ENCODE results near the gene ITPR1. TPM values are rescaled to one million over a fixed set of nuclear protein-coding genes. Genes with fewer than 3 reads are reported as not detected.
A peak's percentile ranks its signal among the peaks of the same experiment; 100 is the strongest.
"Not testable (repeated sequence)": the region's sequence is repeated elsewhere in the genome, so short reads cannot be mapped to it uniquely, and the experiment has no call there.

The ITPR1 gene
- 22.0 and 45.9 TPM in 2 replicates for total RNA-seq (ENCODE audit: low replicate concordance)
- long read RNA-seq, partial matches to known transcripts, result 12 of 17 reads
- long read RNA-seq, other reads (novel, unspliced or antisense), result 5 of 17 reads

DNA sequence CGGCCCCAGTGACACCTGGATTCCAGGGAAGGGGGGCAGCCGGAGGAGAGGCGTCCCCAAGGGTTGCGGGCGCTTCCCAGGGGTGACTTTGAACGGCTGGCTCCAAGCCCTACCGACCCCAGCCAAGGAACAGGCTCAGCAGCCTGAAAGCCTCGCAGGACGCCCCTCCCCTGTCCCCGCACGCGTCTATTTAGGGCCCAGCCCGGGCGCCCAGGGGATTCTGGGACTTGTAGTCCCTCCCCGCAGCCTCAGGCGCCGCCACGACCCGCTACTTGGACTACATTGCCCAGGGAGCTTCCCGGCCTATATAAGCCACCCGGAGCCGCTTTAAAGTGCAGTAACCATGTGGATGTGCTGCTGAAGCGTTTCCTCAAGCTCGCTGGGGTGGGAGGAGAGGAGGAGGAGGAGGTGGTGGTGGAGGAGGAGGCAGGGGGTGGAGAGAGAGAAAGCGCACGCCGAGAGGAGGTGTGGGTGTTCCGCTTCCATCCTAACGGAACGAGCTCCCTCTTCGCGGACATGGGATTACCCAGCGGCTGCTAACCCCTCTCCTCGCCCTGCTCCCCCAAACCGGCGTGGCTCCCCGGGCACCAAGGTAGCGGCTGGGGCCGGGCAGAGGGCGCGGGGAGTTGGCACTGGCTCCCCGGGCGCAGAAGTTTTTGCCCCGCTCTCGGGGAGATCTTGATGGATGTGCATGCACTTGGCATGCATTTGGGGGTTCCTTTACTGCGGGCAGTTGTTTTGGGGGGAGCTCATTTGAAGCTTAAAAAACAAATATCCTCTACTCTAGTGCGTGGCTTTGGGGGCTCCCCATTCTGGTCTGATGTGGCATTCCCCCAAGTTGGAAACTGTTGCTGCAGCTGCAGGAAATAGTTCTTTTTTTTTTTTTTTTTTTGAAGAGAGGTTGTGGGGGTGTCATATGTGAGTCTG, at the start of gene ITPR1:
Gene ITPR1 (plus strand): TSS at position 335 of the 927 bp plus-strand sequence. CDS start 23,144 bp downstream, outside the sequence.
- peaks cover 3% of the 10 kb centered on the region for H3K36me3 Mint-ChIP-seq
- H3K27ac Mint-ChIP-seq, result peak within 1 kb of the TSS; percentile 90
- H3K27me3 Mint-ChIP-seq, result peaks cover 22% of the 10 kb centered on the region
- no peaks in the 10 kb centered on the region for H3K9me3 Mint-ChIP-seq
- peak; percentile 99 for DNase-seq (ENCODE audit: extremely low spot score, unreplicated experiment)
- peaks cover 31% of the 10 kb centered on the region for H3K4me1 Mint-ChIP-seq (ENCODE audit: unreplicated experiment)
- peak within 1 kb of the TSS; percentile 96 for H3K4me3 Mint-ChIP-seq
- TF ChIP-seq, protein P1, sequence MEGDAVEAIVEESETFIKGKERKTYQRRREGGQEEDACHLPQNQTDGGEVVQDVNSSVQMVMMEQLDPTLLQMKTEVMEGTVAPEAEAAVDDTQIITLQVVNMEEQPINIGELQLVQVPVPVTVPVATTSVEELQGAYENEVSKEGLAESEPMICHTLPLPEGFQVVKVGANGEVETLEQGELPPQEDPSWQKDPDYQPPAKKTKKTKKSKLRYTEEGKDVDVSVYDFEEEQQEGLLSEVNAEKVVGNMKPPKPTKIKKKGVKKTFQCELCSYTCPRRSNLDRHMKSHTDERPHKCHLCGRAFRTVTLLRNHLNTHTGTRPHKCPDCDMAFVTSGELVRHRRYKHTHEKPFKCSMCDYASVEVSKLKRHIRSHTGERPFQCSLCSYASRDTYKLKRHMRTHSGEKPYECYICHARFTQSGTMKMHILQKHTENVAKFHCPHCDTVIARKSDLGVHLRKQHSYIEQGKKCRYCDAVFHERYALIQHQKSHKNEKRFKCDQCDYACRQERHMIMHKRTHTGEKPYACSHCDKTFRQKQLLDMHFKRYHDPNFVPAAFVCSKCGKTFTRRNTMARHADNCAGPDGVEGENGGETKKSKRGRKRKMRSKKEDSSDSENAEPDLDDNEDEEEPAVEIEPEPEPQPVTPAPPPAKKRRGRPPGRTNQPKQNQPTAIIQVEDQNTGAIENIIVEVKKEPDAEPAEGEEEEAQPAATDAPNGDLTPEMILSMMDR (conservative IDR thresholded peaks at IDR 0.05), result no peak

DNA sequence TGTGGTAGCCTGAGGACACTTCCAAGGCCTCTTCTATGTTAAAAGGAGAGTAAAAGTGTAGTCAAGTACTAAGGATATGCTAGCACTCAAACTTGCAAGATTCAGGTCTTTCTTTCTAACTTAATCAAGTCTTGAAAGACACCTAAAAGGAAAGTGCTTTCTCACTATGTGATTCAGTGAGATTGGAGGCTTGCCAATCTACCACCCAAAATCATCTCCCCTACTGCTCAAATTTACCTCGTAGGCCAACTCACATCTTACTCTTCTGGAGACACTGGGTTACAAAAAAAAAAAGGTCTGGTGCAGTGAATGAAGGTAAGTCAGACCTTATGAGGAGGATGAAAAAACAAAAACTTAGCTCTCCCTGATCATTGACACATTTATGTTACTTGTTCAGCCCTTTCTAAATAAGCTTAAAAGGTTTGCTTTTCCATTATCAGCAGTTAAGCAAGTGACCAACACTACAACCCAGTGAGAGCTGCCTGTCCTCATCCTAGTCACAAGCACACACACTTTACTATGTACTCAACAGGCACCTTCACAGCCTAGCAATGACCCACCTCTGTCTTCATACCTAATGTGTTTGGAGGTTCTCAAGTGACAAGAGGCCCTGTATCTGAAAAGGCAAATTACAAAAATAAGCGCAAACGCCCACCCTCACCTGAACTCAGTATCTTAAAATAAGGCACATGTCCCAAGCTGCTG, 45.7 kb upstream of the ITPR1 start:
- TF ChIP-seq, protein P1 (conservative IDR thresholded peaks at IDR 0.05), result no peak
- H3K27me3 Mint-ChIP-seq, result no peaks in the 10 kb centered on the region
- no peaks in the 10 kb centered on the region for H3K9me3 Mint-ChIP-seq
- H3K4me1 Mint-ChIP-seq (ENCODE audit: unreplicated experiment), result peaks cover 32% of the 10 kb centered on the region
- DNase-seq (ENCODE audit: extremely low spot score, unreplicated experiment), result no peak
- H3K4me3 Mint-ChIP-seq, result peak overlapping the region; percentile 18
- peak overlapping the region; percentile 70 for H3K27ac Mint-ChIP-seq
- peaks cover 31% of the 10 kb centered on the region for H3K36me3 Mint-ChIP-seq

DNA sequence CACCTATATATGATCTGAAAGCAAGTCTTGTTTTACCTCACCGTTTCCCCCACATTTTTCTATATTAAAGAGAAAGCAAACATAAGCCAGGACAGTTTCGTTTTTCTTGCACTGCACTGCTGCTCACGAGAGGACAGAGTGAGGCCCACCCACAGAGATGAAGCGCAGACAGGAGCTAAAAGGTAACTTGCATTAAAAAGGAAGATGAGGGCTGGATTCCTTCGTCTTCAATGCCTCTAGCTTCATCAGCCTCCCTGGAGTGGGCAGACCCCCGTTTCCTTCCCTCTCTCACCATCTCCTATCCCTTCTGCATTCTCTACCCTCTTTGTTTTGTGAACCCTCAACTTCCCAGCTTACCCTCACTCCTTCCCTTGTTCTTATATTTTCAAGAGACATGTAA, 45.0 kb upstream of the ITPR1 start:
- no peaks in the 10 kb centered on the region for H3K9me3 Mint-ChIP-seq
- TF ChIP-seq, protein P1 (conservative IDR thresholded peaks at IDR 0.05), result no peak
- no peak for DNase-seq (ENCODE audit: extremely low spot score, unreplicated experiment)
- peak overlapping the region; percentile 2 for H3K4me3 Mint-ChIP-seq
- H3K27me3 Mint-ChIP-seq, result no peaks in the 10 kb centered on the region
- H3K36me3 Mint-ChIP-seq, result peaks cover 32% of the 10 kb centered on the region
- peaks cover 32% of the 10 kb centered on the region for H3K4me1 Mint-ChIP-seq (ENCODE audit: unreplicated experiment)
- H3K27ac Mint-ChIP-seq, result peak overlapping the region; percentile 30

DNA sequence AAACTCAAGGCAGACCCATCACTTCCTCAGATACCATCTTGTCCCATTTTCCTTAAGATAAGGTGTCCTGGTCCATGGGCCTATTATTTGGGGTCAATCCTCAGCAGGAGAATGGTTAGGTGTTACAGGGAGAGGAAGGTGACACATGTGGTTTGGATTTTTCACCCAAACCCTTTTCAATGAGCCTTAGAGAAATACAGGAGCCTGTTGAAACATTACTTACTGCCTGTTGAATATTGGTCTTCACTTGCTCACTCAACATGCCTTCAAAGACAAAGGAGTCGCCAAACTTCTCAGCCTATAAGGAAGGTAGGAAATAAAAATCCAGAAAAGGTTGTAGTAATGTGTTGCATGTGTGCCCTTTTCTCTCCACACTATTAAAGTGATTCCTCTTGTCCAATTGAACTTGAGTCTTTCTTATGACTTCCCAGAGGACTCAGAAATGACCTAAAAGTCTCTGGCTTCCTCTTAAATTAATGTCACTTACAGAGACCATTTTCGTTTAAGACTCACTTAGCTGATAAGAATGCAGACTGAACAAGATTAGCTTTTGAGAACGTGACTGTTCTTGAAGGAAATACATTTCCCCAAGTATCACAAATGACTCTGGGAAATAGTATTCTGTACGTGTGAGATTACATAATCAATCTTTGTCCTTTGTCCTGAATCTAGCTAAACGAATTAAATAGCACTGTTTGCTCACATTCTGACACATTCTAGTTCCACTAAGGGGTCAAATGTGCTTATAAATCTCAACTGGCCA, 43.9 kb upstream of the ITPR1 start:
- H3K4me3 Mint-ChIP-seq, result no peak overlapping the region
- peaks cover 32% of the 10 kb centered on the region for H3K4me1 Mint-ChIP-seq (ENCODE audit: unreplicated experiment)
- no peak for DNase-seq (ENCODE audit: extremely low spot score, unreplicated experiment)
- H3K27ac Mint-ChIP-seq, result no peak overlapping the region
- H3K36me3 Mint-ChIP-seq, result peaks cover 26% of the 10 kb centered on the region
- no peaks in the 10 kb centered on the region for H3K27me3 Mint-ChIP-seq
- H3K9me3 Mint-ChIP-seq, result no peaks in the 10 kb centered on the region
- TF ChIP-seq, protein P1 (conservative IDR thresholded peaks at IDR 0.05), result no peak

DNA sequence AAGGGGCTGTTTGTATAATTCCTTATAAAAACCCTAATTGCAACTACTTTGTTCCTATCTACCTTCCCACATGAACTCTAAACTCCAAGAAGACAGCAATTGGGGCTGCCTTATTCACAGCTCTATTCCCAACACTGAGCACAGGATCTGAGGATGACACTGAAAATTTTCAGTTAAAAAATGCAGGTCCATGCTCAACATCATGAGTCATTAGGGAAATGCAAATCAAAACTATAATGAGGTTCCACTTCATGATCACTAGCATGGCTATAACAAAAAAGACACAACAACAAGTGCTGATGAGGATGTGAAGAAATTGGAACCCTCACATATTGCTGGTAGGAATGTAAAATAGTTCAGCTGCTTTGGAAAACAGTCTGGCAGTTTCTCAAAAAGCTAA, 39.0 kb upstream of the ITPR1 start:
- TF ChIP-seq, protein P1 (conservative IDR thresholded peaks at IDR 0.05), result no peak
- Mint-ChIP-seq H3K9me3 (no peaks in the 10 kb centered on the region), H3K27ac (no peak overlapping the region), H3K4me1 (ENCODE audit: unreplicated experiment) (peaks cover 16% of the 10 kb centered on the region), H3K36me3 (peaks cover 11% of the 10 kb centered on the region), H3K27me3 (no peaks in the 10 kb centered on the region), H3K4me3 (no peak overlapping the region)
- DNase-seq (ENCODE audit: extremely low spot score, unreplicated experiment), result no peak

DNA sequence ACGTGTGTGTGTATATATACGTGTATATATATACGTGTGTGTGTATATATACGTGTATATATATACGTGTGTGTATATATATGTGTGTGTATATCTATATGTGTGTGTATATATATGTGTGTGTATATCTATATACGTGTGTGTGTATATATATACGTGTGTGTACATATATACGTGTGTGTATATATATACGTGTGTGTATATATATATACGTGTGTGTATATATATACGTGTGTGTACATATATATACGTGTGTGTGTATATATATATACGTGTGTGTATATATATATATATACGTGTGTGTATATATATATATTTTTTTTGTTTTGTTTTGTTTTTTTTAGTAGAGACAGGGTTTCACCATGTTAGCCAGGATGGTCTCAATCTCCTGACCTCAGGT, 36.4 kb upstream of the ITPR1 start:
- not testable (repeated sequence) for H3K27me3 Mint-ChIP-seq; H3K27ac Mint-ChIP-seq; H3K4me3 Mint-ChIP-seq; H3K36me3 Mint-ChIP-seq; H3K9me3 Mint-ChIP-seq; DNase-seq (ENCODE audit: extremely low spot score, unreplicated experiment); H3K4me1 Mint-ChIP-seq (ENCODE audit: unreplicated experiment)

All from type B pancreatic cell (in vitro differentiated cells).